HG02642 (cell line): ENCODE data around the gene CSN1S1.
"Not testable (repeated sequence)": the region's sequence is repeated elsewhere in the genome, so short reads cannot be mapped to it uniquely, and the experiment has no call there.

Experiments used
- ATAC-seq: cut with Tn5 transposase; IDR thresholded peaks from one replicate; pipeline ENCODE4 v1.9.1; 2021; ENCODE audit warnings: mild to moderate bottlenecking; ENCODE audit not compliant: unreplicated experiment, poor library complexity

The CSN1S1 gene, protein sequence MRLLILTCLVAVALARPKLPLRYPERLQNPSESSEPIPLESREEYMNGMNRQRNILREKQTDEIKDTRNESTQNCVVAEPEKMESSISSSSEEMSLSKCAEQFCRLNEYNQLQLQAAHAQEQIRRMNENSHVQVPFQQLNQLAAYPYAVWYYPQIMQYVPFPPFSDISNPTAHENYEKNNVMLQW

DNA sequence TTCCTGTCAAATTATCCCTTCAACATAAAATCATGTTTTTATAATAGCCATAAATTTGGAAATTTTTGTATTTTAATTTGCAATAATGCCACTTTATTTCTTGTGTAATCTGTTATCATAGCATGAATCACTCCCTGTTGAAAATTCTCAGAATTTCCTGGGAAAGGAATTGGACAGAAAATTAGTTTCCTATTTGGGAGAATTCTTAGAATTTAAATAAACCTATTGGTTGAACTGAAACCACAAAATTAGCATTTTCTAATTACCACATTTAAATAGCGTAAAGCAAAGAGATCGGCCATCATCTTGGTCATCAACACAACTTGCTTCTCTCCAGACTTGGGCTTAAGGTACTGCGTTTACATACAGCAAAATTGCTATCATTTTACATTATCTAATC lies at the start of gene CSN1S1:
CSN1S1 (plus strand) TSS at position 301 of the 400 bp plus-strand sequence. CDS start 1,488 bp downstream, outside the sequence.
- ATAC-seq: no peak

DNA sequence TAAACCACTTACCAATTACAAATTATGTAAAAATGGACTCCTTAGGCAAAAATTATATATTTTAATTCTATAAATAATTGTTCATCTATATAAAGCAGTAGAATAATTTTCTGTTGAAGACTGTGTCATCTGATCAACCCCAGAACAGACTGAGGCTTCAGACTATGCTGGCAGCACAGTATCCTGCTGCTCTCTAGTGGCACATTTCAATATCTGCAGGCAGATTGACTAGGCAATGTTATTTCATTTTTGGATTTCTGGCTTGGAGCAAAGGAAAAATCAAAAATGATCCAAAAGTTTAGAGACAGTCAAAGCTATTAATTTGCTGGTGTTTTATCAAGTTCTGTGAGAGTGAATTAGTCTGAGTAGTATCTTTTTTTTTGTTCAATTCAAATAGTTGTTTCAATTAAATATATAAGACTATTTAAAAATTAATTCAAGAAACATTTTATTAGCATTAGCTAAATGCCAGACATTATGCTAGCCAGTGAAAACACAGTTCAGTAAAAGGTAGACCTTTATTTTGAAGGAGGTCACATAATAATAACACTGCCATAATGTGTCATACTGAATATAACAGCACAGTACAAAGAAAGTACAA lies 49.6 kb upstream of the CSN1S1 start:
- peak; percentile 81 for ATAC-seq

DNA sequence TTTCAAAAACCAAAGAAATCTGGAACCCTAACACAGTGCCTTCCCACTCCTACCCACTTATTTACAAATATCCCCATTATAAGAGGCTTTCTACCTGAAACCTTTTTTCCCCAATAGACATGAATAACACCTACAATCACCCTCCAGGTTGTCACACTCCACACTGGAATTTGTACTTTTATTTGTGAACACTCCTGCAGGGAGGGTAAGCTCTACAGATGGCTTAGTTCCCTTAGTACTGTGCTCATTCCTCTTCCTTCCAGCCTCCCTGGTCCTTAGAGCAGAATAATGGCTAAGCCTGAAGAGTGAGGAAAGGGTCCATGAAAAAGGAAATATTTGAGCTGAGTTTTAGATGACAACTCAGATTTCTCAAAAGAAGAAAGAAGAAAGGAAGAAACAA lies 48.7 kb upstream of the CSN1S1 start:
- no peak for ATAC-seq

DNA sequence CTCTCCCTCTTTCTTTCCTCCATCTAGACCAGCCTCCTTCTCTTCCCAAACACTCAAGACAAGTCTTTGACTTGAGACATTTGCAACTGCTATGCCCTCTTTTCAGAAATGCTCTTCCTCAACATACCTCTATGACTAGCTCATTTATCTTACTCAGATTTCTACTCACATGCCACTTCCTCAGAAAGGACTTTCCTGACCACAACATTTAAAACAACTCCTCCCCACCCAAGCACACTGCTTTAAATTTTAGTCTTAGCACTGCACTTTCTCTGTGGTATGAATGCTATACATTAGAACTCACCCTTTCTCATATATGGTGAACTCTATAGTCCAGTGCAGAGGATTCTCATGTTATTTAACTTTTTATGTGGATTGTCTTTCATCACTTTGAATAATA lies 42.5 kb upstream of the CSN1S1 start:
- no peak for ATAC-seq

DNA sequence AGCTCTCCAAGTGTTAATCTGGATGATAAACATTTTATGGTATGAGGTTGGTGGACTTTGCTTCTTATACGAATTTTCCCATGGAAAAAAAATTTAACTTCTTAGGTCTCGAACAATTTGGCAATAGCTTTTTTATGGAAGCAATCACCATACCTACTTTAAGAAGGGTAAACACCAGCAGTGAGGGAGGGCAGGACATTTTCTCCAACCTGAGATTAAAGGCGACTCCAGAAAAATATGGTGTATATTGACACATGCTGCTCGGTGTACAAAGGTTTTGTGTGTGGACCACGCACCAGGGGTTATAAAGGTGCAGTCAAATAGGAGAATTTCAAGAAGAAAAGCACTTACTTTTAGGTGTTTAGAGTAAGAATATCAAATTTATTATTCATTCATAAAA lies 36.7 kb upstream of the CSN1S1 start:
- no peak for ATAC-seq

DNA sequence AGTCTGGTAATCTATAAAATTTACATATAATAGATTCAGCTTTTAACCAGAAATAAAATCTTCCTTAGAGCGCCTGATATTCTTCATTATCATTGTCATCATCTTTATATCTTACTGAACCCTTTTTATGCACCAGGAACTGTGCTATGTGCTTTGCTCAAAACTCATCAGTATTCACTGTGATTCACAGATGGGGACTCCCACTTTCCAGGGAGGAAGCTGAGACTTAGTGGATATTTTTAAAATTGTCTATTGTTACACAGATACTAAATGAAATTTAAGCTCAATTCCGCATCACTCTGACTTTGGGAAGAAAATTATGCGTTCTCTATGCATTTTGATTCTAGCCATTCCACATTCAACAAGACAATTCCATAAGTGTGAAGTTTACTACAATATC lies 36.1 kb upstream of the CSN1S1 start:
- ATAC-seq: no peak

DNA sequence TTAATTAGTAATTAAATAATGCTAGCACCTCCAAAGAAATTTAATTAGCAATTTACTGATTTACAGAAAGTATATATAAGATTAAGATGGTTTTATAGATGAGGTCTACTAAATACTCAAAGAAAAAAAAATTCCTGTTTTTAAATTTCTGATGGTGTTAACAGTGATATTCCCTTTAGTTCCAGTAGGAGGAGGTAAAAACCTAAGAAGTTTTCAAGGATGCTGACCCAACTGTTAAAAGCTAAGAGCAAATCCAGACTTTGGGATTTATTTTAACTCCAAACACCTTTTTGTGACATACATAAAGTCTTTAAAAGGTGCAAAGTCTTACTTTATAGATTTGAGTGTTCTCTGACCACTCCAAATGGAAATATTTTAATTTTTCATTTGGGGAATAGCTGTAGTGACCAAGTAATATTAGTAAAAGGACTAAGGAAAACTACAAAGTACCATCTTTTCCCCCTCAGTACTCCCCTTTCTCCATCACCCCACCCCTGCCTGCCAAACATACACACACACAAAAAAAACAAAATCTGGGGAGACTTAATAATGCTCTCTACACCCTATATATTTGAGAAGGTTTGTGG lies 34.2 kb upstream of the CSN1S1 start:
- no peak for ATAC-seq

DNA sequence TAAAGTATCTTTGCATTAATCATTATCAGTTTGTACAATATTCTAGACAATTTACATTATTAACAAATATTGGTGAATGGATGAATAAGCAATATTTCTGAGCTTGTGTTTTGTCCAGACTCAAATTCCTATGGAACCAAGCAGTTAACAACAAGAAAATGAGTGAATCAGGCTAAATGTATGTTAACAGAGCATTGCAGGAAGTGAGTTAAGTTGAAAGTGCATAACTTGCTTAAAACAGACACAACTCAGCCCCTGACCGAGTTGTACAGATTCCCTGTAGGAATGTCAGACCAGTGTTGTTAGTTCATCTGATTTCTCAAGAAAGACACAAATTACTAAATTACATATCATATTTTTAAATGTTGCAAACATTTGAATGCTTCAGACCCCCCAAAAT lies 23.7 kb upstream of the CSN1S1 start:
- no peak for ATAC-seq

DNA sequence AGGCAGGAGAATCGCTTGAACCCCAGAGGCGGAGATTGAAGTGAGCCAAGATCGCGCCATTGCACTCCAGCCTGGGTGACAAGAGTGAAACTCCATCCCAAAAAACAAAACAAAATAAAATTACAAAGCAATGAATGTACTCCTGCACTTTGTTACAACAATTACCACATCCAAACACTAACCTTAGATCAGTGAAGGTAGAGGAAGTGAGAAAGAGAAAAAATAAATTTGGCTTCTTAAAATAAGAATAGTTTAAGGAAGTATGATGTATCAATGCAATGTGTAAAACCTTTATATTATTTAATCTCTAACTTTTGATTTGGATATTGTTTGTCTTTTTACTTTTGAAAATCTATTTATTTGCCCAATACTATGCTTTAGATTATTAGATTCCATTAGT lies 21.7 kb upstream of the CSN1S1 start:
- ATAC-seq: no peak

DNA sequence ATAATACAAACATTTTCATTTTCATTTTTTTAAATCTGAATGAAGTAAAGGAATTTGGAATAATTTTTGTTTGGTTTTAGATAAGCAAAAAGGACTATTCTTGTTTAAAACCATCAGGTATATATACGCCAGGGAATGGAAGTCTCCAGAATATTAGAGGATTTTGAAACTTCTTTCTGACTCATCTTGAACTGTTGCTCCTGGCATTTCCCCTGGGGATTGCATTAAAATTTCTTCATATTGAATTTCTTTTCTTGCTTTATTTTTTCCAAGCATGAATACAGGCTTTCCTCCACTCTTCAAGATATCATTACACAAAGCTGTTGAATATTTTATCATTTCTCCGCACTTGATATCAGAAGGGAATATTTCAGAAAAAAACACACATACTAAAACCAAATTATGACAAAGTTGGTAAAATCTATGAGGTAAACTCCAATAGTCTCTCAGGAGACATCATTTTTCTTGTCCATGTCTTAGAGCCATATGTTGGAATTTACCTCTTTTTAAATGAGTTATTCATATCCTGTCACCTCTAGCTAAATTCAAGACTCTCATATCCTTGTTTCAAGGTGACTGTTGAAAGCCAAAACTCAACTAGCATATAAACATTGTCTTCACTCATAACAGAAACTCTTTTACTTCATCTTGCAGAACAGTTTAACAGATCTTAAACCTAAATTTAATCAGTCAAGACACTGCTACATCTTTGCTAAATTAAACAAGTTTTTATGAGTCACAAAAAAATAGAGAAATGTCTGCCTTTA lies 20.7 kb upstream of the CSN1S1 start:
- peak; percentile 91 for ATAC-seq

DNA sequence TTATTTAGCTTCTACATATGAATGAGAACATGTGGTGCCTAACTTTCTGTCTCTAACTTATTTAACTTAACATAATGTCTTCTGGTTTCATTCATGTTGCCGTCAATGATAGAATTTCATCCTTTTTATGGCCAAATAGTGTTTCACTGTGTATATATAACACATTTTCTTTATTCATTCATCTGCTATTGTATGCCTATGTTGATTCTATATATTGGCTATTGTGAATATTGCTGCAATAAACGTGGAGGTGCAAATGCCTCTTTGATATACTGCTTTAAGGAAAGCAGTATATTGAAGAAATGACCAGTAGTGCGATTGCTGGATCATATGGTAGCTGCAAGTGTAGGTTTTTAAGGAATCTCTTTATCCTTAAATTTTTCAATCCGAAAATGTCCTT lies 10.0 kb upstream of the CSN1S1 start:
- no peak for ATAC-seq

DNA sequence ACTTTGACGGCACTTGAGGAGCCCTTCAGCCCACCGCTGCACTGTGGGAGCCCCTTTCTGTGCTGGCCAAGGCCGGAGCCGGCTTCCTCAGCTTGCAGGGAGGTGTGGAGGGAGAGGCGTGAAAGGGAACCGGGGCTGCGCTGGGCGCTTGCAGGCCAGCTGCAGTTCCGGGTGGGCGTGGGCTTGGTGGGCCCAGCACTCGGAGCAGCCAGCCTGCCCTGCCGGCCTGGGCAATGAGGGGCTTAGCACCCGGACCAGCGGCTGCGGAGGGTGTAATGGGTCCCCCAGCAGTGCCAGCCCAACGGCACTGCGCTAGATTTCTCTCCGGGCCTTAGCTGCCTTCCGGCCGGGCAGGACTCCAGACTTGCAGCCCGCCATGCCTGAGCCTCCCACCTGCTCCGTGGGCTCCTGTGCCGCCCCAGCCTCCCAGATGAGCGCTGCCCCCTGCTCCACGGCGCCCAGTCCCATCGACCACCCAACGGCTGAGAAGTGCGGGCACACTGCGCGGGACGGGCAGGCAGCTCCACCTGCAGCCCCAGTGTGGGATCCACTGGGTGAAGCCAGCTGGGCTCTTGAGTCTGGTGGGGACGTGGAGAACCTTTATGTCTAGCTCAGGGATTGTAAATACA lies 7.0 kb upstream of the CSN1S1 start:
- ATAC-seq: not testable (repeated sequence)

DNA sequence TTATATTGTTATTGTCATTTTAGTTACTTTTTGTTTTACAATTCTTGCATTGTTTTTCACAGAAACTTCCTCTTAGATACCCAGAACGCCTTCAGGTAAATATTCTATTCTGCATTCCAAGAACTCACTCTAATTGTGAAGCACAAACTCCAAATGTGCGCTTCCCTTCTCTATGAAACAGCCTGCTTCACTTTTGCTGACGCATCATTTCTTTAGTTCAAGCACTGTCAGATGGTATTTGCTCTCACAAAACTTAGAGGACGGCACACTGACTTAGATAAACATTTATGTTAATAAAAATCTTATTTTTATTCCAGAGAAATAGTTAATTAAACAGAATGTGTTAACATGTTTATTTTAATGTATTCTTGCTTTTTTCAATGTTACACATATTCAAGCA lies 3.3 kb downstream of the CSN1S1 start:
- ATAC-seq: no peak

DNA sequence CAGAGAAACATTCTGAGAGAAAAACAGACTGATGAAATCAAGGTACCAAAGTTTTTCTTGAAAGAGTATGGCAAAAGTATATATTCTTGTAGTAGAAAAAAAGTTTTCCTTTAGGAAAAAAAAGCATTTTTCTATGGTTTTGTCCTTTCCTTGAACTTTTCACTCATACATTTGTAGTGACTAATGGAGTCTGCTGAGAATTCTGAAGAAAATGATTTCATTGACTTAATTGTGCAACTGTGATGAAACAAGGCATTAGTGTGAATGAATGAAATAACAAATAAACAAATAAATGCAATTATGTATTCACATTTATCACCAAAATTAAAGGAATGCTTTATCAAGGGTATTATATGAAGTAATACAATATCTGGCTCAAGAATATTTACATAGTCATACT lies 5.7 kb downstream of the CSN1S1 start:
- no peak for ATAC-seq

DNA sequence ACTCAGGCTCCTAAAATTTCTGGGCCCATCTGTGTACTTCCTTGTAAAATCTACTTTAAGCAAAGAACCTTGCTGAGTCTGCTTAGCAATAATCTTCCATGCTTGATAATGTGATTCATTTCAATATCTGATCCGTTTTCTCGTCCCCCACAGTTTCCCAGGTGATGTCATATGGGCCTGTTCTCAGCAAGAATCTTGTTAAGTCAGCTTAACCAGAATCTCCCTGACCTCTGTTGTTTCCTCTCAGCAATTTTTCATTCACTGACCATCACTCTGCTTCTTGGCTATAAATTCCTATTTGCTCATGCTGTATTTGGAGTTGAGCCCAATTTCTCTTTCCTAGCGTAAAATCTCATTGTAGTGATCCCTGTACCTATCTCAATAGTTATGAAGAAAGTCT lies 20.7 kb downstream of the CSN1S1 start:
- ATAC-seq: no peak

DNA sequence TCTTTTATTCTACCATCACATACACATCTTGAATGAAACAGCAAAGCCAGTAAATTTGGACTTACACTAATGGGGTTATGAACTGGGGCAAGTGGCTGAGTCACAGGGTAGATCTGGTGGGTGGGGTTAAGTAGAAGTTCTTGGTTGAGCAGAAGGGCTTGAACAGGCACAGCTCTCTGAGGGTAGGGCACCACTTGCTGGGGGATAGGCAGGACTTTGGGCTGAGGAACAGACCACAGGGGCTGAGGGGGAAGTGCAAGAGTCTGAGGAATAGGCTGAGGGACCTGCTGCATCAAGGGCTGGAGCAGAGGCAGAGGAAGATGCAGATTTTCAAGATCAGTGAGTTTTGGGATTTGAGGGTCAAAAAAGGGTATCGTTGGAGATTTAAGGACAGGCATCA lies 26.3 kb downstream of the CSN1S1 start:
- ATAC-seq: no peak

DNA sequence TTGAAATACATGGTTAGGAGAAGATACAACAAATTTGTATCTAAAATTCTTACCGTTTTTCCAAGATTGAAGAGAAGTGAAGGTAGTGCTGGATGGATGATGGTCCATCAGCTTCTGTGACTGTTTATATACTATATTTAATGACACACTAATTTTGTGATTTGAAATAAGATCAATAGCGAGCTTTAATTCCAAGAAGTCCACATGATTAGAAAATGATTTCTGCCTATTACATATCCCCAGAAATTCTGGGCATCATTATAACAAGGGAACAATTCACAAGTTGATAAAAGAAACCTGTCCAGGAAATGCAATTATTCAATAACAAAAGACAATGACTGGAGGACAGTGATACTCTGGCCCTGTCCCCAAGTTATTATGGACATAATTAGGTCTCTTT lies 34.8 kb downstream of the CSN1S1 start, which contains the start of gene CSN2:
CSN2 (minus strand) TSS at position 101 of the 400 bp plus-strand sequence. CDS start 4,733 bp downstream, outside the sequence.
- no peak for ATAC-seq

DNA sequence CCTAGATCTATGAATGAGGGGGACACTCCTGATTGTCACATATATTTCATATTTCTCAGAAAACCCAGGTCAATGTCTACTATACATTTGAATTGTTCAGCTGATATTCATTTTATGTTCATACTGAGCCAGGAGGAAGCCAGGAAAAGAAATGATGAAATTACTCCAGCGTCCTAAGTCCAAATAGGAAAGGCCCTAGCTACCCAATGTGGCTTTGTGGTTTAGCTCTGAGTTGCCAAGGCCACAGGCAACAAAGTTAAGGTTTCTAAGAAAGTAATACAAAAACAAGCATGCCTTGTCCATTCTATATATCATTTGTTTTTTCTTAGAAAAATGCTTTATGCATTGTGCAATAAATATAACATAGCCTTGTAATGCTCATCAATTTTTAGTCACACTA lies 39.2 kb downstream of the CSN1S1 start:
- ATAC-seq: no peak

DNA sequence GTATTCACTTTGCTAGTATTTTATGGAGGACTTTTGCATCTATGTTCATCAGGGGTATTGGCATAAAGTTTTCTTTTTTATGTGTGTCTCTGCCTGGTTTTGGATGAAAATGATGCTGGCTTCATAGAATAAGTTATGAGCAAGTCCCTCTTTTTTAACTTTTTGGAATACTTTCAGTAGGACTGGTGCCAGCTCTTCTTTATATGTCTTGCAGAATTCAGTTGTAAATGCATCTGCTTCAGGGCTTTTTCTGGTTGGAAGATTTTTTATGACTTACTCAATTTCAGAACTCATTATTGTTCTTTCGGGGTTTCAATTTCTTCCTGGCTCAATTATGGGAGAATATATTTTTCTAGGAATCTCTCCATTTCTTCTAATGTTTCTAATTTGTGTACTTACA lies 43.8 kb downstream of the CSN1S1 start:
- ATAC-seq: no peak

DNA sequence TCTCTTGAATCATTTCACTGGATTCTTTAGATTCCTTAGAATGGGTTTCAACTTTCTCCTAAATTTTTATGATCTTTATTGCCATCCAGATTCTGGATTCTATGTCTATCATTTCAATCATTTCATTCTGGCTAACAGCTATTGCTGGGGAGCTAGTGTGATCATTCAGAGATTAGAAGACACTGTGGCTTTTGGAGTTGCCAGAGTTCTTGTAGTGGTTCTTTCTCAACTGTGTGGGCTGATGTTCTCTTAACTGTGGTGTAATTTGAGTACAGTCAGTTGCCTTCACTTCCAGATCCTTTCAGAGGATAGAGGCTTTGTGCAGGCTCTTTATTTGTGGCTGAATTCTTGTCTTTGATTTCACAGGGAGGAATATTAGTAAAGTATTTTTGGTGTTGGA lies 46.7 kb downstream of the CSN1S1 start:
- ATAC-seq: no peak

DNA sequence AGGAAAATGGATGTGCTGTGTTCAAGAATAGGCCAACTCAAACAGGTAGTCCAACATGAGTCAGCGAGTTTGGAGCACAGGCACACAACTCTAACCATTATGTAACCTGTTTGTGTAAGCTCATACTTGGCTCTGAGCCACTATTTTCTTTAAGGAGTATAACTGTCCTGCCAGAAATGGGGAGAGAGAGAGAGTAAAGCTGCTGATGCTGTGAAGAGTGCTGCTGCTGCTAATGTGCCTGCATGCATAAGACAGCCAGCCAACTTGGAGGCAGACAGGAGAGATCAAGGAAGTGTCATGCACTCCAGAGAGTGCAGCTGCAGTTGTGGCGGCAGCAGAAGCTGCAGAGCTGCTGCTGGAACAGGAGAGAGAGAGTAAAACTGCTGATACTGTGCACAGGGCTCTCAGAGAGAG lies 53.2 kb downstream of the CSN1S1 start:
- no peak for ATAC-seq
